NCI-H2029 treated with DMSO at 0.1 percent for 48 hours (cell line): ENCODE results near the gene NCR1.
"Not testable (repeated sequence)": the region's sequence is repeated elsewhere in the genome, so short reads cannot be mapped to it uniquely, and the experiment has no call there.

Experiments
- DNase-seq: peaks from one replicate; lab custom pipeline; 2025; lab: John Stamatoyannopoulos, UW

Gene NCR1

DNA sequence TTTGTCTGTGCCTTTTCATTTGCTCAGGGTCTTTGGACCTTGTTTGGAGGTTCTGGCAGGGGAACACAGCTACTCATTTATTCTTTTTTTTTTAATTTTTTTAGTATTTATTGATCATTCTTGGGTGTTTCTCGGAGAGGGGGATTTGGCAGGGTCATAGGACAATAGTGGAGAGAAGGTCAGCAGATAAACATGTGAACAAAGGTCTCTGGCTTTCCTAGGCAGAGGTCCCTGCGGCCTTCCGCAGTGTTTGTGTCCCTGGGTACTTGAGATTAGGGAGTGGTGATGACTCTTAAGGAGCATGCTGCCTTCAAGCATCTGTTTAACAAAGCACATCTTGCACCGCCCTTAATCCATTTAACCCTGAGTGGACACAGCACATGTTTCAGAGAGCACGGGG is 2.0 kb downstream of the NCR1 start:
- not testable (repeated sequence) for DNase-seq

DNA sequence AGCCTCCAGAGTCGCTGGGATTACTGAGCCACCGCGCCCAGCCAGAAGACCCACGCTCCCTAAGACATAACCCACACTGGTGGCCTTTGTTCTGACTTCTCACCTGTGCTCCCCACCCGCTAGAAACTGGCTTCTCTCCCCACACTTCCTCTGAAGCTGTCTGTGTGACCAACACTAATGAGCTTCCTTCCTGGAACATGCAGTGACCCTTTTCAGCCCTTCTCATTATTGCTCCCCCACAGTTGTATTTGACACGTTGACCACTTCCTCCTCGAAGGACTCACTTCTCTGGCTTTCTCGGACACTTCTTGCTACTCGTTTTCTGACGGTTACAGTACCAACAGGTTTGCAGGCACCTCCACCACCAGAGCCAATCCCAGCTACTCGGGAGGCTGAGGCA is 10.9 kb downstream of the NCR1 start:
- DNase-seq = no peak

DNA sequence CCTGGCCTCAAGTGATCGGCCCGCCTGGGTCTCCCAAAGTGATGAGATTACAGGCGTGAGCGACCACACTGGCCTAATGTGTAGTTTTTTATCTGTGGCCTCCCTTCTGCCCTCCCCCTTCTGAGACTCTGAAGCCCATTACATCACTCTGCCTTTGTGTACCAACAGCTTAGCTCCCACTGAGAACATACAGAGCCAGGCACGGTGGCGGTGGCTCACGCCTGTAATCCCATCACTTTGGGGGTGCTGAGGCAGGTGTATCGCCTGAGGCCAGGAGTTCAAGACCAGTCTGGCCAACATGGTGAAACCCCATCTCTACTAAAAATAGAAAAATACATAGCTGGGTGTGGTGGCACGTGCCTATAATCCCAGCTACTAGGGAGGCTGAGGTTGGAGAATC is 12.6 kb downstream of the NCR1 start:
- DNase-seq = no peak

DNA sequence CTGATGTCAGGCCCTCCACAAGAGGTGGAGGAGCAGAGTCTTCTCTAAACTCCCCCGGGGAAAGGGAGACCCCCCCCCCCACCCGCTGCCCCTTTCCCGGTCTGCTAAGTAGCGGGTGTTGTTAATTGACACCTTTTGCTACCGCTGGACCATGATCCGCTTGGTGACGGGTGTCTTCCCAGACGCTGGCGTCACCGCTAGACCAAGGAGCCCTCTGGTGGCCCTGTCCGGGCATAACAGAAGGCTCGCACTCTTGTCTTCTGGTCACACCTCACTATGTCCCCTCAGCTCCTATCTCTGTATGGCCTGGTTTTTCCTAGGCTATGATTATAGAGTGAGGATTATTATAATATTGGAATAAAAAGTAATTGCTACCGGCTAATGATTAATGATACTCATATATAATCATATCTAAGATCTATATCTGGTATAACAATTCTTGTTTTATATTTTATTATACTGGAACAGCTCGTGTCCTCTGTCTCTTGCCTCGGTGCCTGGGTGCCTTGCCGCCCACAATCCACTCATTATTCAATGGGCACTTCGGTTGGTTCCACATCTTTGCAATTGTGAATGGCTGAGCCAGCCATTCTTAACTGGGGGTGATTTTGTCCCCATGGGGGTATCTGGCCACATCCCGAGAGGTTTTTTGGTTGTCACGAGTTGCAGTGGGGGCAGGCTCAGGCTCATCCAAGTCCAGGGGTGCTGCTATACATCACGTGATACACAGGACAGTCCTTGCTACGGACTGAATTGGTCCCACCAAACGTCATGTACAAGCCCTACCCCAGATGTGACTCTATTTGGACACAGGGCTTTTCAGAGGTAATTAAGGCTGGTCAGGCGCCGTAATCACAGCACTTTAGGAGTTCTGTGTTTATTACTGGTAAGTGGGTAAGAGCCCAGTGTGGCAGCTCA is 14.0 kb downstream of the NCR1 start:
- not testable (repeated sequence) for DNase-seq

DNA sequence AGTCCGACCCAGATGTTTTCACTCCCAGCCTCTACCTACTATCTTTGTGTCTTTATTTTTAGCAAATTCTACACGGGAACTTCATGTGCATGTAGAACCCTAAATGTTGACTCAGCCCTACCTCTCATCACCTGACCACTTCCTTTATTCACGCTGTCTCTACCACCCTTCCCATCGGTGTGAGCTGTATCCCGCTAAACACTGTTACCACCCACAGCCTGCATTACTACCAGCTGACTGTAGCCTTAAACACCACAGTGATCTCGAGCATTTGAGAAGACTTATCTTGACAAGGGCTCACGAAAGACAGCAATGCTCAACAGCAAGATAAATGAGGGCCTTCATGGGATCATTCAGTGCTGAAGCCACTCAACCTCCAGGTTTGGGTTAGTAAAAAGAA is 15.1 kb downstream of the NCR1 start:
- no peak for DNase-seq

DNA sequence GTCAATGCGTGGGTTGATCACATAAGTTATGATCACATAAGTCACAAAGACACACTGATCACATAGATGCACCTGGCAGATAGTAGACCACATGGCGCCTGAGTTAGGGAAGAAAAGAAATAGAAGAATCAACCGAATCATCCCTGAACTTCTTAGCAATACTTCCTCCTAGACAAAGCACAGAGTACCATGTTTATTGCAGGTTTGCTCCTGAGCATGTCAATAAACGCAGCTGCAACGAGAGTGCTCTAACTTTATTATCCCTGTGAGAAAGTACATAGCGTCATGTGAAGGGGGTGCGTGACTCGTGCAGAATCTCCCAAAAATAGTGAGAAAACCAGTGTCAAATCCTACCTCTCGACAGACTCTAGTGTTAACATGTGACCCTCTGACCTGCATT is 17.3 kb downstream of the NCR1 start:
- no peak for DNase-seq

DNA sequence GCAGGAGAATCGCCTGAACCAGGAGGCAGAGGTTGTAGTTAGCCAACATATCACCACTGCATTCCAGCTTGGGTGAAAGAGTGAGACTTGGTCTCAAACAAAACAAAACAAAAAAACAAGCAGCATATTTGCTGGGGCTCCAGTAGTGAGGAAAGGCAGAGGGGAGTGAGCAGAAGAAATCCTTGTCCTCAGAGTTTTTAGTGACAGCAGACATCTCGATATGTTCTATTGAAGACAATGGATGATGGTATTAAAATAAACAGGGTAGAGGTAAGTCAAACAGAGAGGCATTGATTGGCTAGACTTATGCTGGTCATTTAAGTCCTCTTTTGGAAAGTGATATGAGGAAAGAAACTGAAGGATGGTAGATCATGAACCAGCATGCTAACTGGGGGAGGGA is 22.4 kb downstream of the NCR1 start:
- no peak for DNase-seq

DNA sequence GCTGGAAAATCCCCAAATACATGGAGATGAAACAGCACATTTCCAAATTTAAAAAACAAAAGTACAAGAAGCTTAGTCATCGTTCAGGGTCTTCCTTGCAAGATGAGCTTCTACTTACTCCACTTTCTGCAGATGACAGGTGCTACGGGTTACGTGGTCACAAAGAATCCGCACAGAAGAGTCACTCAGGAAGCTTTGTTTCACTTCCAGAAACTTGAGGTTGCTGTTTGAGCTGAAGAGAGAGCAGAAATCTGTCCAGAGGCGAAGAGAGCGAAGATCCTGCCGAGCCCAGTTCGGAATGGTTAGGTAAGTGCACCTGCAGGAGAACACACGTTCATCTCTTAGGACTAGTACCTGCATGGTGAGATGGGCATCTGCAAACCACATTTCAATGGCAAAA is 32.0 kb downstream of the NCR1 start:
- no peak for DNase-seq

DNA sequence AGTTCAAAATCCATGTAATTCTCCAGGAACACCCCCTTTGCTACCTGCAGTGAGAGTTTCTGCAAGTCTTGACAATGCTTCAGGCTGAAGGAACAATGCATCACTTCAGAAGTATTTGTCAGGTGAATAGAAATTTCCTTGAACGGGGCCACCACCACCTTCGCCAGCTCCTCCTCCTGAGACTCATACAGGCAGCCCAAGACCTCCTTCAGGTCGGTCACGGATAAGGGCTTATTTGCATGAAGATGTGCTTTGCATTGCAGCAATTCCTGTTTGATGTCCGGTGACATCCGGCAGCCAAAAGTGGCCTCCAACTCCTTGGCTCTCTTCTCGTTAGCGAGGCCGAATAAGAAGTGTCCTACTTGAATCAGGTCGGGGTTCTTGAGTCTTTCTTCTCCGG is 33.0 kb downstream of the NCR1 start:
- no peak for DNase-seq

DNA sequence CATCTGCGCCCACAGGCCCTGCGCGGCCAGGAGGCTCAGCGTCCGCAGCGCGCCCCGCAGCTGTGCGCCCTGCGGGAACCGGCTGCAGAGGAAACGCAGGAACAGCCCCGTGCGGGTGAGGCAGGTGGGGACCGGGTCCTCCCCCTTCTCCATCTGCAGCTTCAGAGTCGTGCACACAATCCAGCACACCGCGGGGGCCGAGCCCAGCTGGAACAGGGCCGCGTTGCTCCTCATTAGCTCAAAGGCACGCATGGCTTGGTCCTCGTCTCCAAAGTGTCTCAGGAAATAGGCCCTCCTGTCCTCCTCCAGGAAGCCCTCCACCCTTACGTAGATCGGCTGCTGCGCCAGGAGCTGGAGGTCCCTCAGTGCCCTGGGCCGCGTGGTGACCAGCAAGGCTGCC is 33.6 kb downstream of the NCR1 start:
- not testable (repeated sequence) for DNase-seq

DNA sequence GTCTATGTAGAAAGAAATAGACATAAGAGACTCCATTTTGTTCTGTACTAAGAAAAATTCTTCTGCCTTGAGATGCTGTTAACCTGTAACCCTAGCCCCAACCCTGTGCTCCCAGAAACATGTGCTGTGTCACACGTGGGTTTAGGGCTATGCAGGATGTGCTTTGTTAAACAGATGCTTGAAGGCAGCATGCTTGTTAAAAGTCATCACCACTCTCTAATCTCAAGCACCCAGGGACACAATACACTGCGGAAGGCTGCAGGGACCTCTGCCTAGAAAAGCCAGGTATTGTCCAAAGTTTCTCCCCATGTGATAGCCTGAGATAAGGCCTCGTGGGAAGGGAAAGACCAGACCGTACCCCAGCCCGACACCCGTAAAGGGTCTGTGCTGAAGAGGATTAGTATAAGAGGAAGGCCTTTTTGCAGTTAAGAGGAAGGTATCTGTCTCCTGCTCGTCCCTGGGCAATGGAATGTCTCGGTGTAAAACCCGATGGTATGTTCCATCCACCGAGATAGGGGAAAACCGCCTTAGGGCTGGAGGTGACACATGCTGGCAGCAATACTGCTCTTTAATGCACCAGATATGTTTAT is 37.9 kb downstream of the NCR1 start:
- DNase-seq = not testable (repeated sequence)

DNA sequence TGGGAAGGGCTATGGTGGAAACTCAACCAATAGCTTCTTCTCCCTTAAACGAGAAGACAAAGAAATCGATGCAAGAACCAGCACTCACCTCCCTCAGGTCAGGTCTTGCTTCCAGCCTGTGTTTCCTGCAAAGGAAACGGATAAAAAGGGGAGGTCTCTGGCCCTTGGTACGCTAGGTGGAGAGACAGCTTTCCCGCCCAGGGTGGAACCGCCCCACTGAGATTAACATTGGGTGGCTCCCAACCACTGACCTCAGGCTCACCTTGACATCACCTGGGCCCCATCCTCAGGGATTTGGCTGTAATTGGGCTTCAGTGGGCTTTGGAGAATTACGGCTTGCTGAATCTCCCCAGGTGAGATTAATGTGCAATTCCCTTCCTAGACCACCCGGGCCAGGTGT is 41.4 kb downstream of the NCR1 start, which contains the start of gene NLRP7:
TSS of gene NLRP7 (minus strand) at position 150 of the 400 bp plus-strand sequence.
- DNase-seq = no peak

DNA sequence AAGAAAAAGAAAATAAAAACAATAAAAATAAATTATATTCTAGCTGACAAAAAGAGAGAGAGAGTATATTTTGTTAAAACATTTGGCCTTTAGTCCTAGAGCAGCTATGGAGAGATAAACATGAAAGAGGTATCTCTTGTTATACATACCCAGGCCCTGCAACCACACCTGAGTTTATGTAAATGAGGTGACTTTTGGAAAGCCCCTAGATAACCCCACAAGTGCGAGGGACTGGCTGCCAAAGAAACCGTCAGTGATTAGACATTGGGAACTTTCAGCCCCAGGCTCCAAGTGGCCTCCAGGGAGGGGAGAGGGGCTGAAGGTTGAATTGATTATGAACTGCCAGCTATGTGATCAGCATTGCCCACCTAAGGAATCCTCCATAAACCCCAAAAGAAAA is 43.5 kb downstream of the NCR1 start:
- DNase-seq = no peak

DNA sequence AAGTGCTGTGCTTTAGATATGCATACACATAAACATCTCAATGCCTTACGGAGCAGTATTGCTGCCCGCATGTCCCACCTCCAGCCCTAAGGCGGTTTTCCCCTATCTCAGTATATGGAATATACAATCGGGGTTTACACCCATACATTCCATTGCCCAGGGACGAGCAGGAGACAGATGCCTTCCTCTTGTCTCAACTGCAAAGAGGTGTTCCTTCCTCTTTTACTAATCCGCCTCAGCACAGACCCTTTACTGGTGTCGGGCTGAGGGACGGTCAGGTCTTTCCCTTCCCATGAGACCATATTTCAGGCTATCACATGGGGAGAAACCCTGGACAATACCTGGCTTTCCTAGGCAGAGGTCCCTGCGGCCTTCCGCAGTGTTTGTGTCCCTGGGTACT is 44.6 kb downstream of the NCR1 start:
- not testable (repeated sequence) for DNase-seq

DNA sequence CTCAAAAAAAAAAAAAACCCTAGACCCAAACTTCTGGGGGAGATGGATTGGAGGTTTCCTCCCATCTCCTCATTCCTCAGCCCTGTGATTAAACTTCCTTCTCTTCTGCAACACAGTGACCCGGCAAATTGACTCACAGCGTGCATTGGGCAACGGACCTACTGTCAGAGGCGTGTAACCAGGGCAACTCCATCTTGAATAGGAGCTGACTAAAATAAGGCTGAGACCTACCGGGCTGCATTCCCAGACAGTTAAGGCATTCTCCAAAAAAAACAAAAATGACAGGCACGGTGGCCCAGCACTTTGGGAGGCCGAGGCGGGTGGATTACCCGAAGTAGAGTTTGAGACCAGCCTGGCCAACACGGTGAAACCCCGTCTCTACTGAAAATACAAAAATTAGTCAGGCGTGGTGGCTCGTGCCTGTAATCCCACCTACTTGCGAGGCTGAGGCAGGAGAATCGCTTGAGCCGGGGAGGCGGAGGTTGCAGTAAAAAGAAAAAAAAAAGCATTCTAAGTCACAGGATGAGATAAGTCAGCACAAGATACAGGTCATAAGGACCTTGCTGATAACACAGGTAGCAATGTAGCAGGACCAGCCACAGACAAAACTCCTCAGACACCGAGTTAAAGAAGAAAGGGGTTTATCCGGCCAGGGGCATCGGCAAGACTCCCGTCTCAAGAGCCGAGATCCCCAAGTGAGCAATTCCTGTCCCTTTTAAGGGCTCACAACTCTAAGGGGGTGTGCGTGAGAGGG is 46.8 kb downstream of the NCR1 start:
- no peak for DNase-seq

DNA sequence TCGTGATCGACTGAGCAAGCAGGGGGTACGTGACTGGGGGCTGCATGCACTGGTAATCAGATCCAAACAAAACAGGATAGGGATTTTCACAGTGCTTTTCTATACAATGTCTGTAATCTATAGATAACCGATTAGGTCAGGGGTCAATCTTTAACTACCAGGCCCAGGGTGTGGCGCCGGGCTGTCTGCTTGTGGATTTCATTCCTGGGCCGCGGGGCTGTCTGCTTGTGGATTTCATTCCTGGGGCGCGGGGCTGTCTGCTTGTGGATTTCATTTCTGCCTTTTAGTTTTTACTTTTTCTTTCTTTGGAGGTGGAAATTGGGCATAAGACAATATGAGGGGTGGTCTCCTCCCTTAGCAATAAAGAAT is 47.4 kb downstream of the NCR1 start:
- not testable (repeated sequence) for DNase-seq

DNA sequence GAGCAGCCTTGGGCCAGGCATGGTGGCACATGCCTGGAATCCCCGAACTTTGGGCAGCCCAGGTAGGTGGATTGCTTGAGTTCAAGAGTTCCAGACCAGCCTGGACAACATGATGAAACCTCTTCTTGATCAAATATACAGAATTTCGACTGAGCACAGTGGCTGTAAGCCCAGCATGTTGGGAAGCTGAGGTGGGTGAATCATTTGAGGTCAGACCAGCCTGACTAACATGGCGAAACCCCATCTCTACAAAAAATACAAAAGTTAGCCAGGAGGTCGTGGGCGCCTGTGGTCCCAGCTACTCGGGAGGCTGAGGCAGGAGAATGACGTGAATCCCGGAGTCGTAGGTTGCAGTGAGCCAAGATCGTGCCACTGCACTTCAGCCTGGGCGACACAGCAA is 49.4 kb downstream of the NCR1 start:
- no peak for DNase-seq

DNA sequence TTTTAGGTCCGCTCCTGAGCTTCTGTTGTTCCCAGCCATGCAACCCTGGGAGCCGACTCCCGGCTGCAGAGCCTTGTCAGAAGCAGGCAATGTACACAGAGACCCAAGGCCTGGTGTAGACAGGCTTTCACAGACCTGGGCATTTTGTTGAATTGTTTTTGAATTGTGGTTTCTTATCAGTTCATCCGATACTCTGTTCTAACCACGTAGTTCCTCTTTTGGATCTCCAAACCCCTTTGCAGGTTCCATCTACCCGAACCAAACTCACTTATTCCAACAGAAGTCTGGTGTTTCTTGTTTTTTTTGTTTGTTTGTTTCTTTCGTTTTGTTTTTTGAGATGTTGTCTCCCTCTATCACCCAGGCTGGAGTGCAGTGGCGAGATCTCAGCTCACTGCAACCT is 53.9 kb downstream of the NCR1 start:
- no peak for DNase-seq
